Stimulated activated CD4-positive, alpha-beta T cell treated with anti-CD3 and anti-CD28 coated beads, Interleukin-1b, Interleukin-23, amount 100 ng/mL, for 48 hours (primary cell): ENCODE measurements around the gene ZNF582.
"Not testable (repeated sequence)": the region's sequence is repeated elsewhere in the genome, so short reads cannot be mapped to it uniquely, and the experiment has no call there.

ENCODE experiments used
- DNase-seq: peaks from one replicate; pipeline ENCODE4 v3.0.0-alpha.2; 2020

The ZNF582 gene

DNA sequence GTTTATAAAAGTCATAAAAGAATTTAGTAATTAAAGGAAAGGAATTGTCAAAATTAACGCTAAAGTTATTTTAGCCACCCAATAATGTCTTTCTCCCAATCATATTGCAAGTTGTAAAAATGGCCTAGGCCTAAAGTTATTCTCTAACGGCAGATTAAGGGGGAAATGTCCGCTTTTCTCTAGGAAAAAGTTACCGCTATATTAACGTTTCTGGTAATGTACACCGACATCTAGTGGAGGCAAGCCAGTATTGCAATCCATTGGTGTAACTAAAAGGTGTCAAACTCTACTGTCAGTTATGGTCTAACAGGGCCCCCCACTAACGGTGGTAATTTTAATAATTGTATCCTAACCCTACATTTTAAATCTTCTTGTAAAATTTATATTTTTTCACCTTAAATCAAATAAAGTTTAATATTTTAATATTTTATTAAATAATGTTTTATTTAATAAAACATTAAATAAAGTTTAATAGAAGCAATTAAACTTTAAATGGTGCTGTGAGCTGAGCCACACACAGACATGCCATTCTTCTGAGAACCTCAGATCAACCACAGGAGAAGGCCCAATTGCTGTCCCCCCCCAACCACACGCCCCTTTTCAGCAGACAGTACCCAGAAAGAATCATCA is 42.8 kb downstream of the ZNF582 start:
- peak; percentile 33 for DNase-seq

GRCh38 chr19:56348289-56348877 is 45.0 kb downstream of the ZNF582 start:
- DNase-seq = peak; percentile 15

- DNase-seq = no peak
Observed at GRCh38 chr19:56347163-56347778, 46.1 kb downstream of the ZNF582 start.

DNA sequence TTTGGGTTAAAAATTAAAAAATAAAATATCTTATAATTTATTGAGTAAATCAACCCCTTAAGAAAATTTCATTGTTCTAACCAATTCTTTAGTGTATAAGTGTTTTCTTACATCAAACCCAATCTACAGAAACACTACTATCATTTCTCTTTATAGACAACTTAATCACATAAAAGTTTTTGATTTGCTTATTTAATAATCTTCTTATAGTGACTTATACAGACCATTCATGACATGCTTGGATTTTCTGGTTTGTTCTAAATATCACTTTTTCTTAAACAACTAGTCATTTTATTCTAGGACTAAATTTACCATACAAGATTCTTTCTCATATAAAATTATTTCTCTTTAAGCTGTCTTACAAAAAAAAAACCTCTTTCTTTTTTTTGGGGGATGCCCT is 51.4 kb downstream of the ZNF582 start:
- DNase-seq = no peak

DNA sequence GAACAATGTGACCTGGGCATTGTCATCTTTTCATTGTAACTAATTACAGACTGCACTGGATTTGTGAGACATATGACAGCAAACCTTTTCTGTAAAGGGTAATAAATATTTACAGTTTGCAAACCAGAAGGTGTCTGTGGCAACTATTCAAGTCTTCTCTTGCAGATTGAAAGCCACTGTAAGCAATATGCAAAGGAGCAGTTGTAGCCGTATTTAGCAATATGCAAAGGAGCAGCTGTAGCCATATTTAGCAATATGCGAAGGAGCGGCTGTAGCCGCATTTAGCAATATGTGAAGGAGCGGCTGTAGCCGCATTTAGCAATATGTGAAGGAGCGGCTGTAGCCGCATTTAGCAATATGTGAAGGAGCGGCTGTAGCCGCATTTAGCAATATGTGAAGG is 54.3 kb downstream of the ZNF582 start:
- not testable (repeated sequence) for DNase-seq

- not testable (repeated sequence) for DNase-seq
Observed at GRCh38 chr19:56337077-56337476, 56.3 kb downstream of the ZNF582 start.

- DNase-seq = not testable (repeated sequence)
Observed at GRCh38 chr19:56335371-56335770, 58.0 kb downstream of the ZNF582 start.

- DNase-seq = peak; percentile 5
Observed at GRCh38 chr19:56333506-56333905, 59.8 kb downstream of the ZNF582 start.
